GM23338 (cell line): Measurements from ENCODE around the gene TMEM179. TPM values are rescaled to one million over a fixed set of nuclear protein-coding genes. Genes with fewer than 3 reads are reported as not detected.

Experiments used
- ATAC-seq: fragments of 200-7000 bp; cut with Tn5 transposase; 3 replicates; pipeline ENCODE4 v1.9.1; 2020
- DNase-seq: peaks from one replicate; pipeline ENCODE4 v3.0.0-alpha.2; 2015; ENCODE audit warnings: low spot score
- H2AFZ ChIP-seq: fragments of 200-600 bp; sonication (generic); 2 replicates; pipeline ENCODE4 v1.8.0; 2016; ENCODE audit warnings: antibody characterized with exemption, mild to moderate bottlenecking, moderate library complexity
- H3F3A ChIP-seq: fragments of 200-600 bp; sonication (generic); replicated peaks from 2 replicates; pipeline ENCODE4 v1.8.0; 2017; ENCODE audit warnings: antibody characterized with exemption, mixed run types, low read depth
- H3K27ac ChIP-seq: fragments of 200-600 bp; sonication (generic); 2 replicates; pipeline ENCODE4 v1.6.1; 2016; ENCODE audit warnings: low read depth
- H3K27me3 ChIP-seq: fragments of 200-600 bp; sonication (generic); 2 replicates; pipeline ENCODE4 v1.8.0; 2016; ENCODE audit warnings: mild to moderate bottlenecking, mixed run types, moderate library complexity; ENCODE audit not compliant: insufficient read depth
- H3K36me3 ChIP-seq: fragments of 200-600 bp; sonication (generic); 2 replicates; pipeline ENCODE4 v1.8.0; 2016; ENCODE audit warnings: mild to moderate bottlenecking; ENCODE audit not compliant: insufficient read depth
- H3K4me1 ChIP-seq: fragments of 200-600 bp; sonication (generic); 2 replicates; pipeline ENCODE4 v1.8.0; 2016; ENCODE audit warnings: mild to moderate bottlenecking, moderate library complexity; ENCODE audit not compliant: insufficient read depth
- H3K4me2 ChIP-seq: fragments of 200-600 bp; sonication (generic); 2 replicates; pipeline ENCODE4 v1.7.1; 2017; ENCODE audit warnings: mixed run types
- H3K4me3 ChIP-seq: fragments of 200-600 bp; sonication (generic); 2 replicates; pipeline ENCODE4 v1.6.1; 2016; ENCODE audit warnings: mixed run types
- H3K79me2 ChIP-seq: fragments of 200-600 bp; sonication (generic); replicated peaks from 2 replicates; pipeline ENCODE4 v1.8.0; 2017; ENCODE audit warnings: mild to moderate bottlenecking; ENCODE audit not compliant: insufficient read depth
- H3K9me2 ChIP-seq: fragments of 200-600 bp; sonication (generic); 2 replicates; pipeline ENCODE4 v1.8.0; 2017; ENCODE audit not compliant: insufficient read depth
- H4K20me1 ChIP-seq: fragments of 200-600 bp; sonication (generic); replicated peaks from 2 replicates; pipeline ENCODE4 v1.8.0; 2017; ENCODE audit warnings: mild to moderate bottlenecking; ENCODE audit not compliant: insufficient read depth
- H3K27ac Mint-ChIP-seq: 2 replicates; pipeline ENCODE4 v1.8.0; 2020; ENCODE audit warnings: inconsistent platforms, mild to moderate bottlenecking, moderate library complexity, mixed read lengths
- H3K27me3 Mint-ChIP-seq: 3 replicates; pipeline ENCODE4 v1.8.0; 2022; ENCODE audit warnings: low read depth, mild to moderate bottlenecking, moderate library complexity, mixed read lengths, inconsistent platforms; ENCODE audit not compliant: insufficient read depth, poor library complexity
- H3K36me3 Mint-ChIP-seq: 3 replicates; pipeline ENCODE4 v1.8.0; 2021; ENCODE audit warnings: low read depth, mild to moderate bottlenecking, inconsistent platforms, moderate library complexity, mixed read lengths
- H3K4me1 Mint-ChIP-seq: 3 replicates; pipeline ENCODE4 v1.8.0; 2020; ENCODE audit warnings: mild to moderate bottlenecking, inconsistent platforms, mixed read lengths
- H3K4me3 Mint-ChIP-seq: 3 replicates; pipeline ENCODE4 v1.8.0; 2021; ENCODE audit warnings: moderate library complexity, mild to moderate bottlenecking, inconsistent platforms, mixed read lengths
- H3K9me3 Mint-ChIP-seq: 3 replicates; pipeline ENCODE4 v1.8.0; 2020; ENCODE audit warnings: moderate library complexity, mild to moderate bottlenecking, inconsistent platforms, mixed read lengths
- EZH2 ChIP-seq: fragments of 200-600 bp; sonication (generic); IDR thresholded peaks from one replicate; pipeline ENCODE4 v1.8.0; 2017; ENCODE audit warnings: antibody characterized with exemption, mild to moderate bottlenecking, low read depth; ENCODE audit not compliant: unreplicated experiment
- EZH2phosphoT487 ChIP-seq: fragments of 200-600 bp; sonication (generic); IDR thresholded peaks from one replicate; pipeline ENCODE4 v1.8.1; 2018; ENCODE audit warnings: antibody characterized with exemption; ENCODE audit not compliant: unreplicated experiment
- JUNB ChIP-seq: IDR thresholded peaks from one replicate; pipeline ENCODE4 v1.6.1; 2016; ENCODE audit warnings: antibody characterized with exemption; ENCODE audit not compliant: unreplicated experiment
- NANOG ChIP-seq: IDR thresholded peaks from 2 replicates; pipeline ENCODE4 v1.6.1; 2016; ENCODE audit warnings: antibody characterized with exemption, borderline replicate concordance
- ZNF331 ChIP-seq: fragments of 250-450 bp; sonication (Bioruptor Pico); IDR thresholded peaks from 2 replicates; pipeline ENCODE4 v1.5.0; 2020; ENCODE audit warnings: low read depth, mild to moderate bottlenecking, moderate library complexity
- polyA plus RNA-seq: library from polyadenylated mRNA; unstranded; fragments of >200 nt; fragmentation: Nextera tagmentation; extraction: Ambion mirVana; gene quantifications from 2 replicates; pipeline ENCODE4 v1.2.1, GENCODE V29; 2016
- total RNA-seq: library from RNA; depleted of rRNA; stranded (reverse); fragments of >200 nt; shearing (Covaris generic); gene quantifications from 2 replicates; pipeline ENCODE4 v1.2.3, GENCODE V29; 2014
- TF ChIP-seq, protein P1 (sequence below): IDR thresholded peaks from 2 replicates; pipeline ENCODE4 v1.6.1; 2016; ENCODE audit warnings: antibody characterized with exemption
- TF ChIP-seq, protein P2 (sequence below), 2 experiments: fragments of 200-600 bp in 1 of 2; sonication (generic) in 1 of 2; conservative IDR thresholded peaks; 2 replicates each; pipeline versions ENCODE4 v1.5.1 to v1.6.1; 2016 to 2017; ENCODE audit warnings: antibody characterized with exemption in 2 of 2, low read depth in 2 of 2, mild to moderate bottlenecking in 2 of 2, moderate library complexity in 1 of 2
- TF ChIP-seq, protein P3 (sequence below): fragments of 250-450 bp; sonication (Bioruptor Pico); IDR thresholded peaks from 2 replicates; pipeline ENCODE4 v1.5.0; 2020; ENCODE audit warnings: mild to moderate bottlenecking, moderate library complexity
- TF ChIP-seq, protein P4 (sequence below): IDR thresholded peaks from one replicate; pipeline ENCODE4 v1.6.1; 2018; ENCODE audit warnings: antibody characterized with exemption; ENCODE audit not compliant: unreplicated experiment

TMEM179 gene
- total and polyA plus RNA-seq, 2 experiments from 2014 or later, result 1.0 to 4.8 TPM

DNA sequence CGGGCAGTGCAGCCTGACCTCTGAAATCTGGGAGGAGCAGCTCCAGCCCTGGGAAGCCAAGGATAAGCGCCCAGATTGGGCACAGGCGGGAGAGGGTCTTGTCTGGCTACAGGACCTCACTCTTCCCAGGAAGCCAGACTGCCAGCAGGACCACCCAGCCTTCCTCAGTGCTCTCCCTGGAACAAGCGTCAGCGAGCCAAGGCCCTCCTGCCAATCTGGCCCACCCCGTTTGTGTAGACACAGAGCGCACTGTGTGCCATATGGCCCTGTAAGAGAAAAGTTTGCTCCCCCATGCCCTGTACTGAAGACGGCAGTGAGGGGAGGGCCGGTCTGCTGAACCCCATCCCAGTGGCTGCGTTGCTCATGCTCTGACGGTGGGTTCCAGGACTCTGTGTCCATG lies 26.3 kb downstream of the TMEM179 start:
- no peak overlapping the region for H3K4me3 ChIP-seq
- H3K27me3 Mint-ChIP-seq, result peaks cover 3% of the 10 kb centered on the region
- no peaks in the 10 kb centered on the region for H3K27me3 ChIP-seq
- no peak overlapping the region for H3K27ac Mint-ChIP-seq
- no peak for ATAC-seq
- H3K4me1 ChIP-seq, result no peaks in the 10 kb centered on the region
- no peaks in the 10 kb centered on the region for H3K9me2 ChIP-seq
- no peaks in the 10 kb centered on the region for H3F3A ChIP-seq
- H3K4me2 ChIP-seq, result no peak overlapping the region
- H3K9me3 Mint-ChIP-seq, result no peaks in the 10 kb centered on the region
- no peak for TF ChIP-seq ZNF331
- TF ChIP-seq NANOG, result no peak
- TF ChIP-seq, protein P1, sequence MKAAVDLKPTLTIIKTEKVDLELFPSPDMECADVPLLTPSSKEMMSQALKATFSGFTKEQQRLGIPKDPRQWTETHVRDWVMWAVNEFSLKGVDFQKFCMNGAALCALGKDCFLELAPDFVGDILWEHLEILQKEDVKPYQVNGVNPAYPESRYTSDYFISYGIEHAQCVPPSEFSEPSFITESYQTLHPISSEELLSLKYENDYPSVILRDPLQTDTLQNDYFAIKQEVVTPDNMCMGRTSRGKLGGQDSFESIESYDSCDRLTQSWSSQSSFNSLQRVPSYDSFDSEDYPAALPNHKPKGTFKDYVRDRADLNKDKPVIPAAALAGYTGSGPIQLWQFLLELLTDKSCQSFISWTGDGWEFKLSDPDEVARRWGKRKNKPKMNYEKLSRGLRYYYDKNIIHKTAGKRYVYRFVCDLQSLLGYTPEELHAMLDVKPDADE, result no peak
- no peak for TF ChIP-seq EZH2phosphoT487
- no peak for TF ChIP-seq EZH2
- TF ChIP-seq, protein P2, sequence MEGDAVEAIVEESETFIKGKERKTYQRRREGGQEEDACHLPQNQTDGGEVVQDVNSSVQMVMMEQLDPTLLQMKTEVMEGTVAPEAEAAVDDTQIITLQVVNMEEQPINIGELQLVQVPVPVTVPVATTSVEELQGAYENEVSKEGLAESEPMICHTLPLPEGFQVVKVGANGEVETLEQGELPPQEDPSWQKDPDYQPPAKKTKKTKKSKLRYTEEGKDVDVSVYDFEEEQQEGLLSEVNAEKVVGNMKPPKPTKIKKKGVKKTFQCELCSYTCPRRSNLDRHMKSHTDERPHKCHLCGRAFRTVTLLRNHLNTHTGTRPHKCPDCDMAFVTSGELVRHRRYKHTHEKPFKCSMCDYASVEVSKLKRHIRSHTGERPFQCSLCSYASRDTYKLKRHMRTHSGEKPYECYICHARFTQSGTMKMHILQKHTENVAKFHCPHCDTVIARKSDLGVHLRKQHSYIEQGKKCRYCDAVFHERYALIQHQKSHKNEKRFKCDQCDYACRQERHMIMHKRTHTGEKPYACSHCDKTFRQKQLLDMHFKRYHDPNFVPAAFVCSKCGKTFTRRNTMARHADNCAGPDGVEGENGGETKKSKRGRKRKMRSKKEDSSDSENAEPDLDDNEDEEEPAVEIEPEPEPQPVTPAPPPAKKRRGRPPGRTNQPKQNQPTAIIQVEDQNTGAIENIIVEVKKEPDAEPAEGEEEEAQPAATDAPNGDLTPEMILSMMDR (conservative IDR thresholded peaks at IDR 0.05; ENCODE audit: low read depth in 2 of 2), result no peak
- TF ChIP-seq, protein P3, sequence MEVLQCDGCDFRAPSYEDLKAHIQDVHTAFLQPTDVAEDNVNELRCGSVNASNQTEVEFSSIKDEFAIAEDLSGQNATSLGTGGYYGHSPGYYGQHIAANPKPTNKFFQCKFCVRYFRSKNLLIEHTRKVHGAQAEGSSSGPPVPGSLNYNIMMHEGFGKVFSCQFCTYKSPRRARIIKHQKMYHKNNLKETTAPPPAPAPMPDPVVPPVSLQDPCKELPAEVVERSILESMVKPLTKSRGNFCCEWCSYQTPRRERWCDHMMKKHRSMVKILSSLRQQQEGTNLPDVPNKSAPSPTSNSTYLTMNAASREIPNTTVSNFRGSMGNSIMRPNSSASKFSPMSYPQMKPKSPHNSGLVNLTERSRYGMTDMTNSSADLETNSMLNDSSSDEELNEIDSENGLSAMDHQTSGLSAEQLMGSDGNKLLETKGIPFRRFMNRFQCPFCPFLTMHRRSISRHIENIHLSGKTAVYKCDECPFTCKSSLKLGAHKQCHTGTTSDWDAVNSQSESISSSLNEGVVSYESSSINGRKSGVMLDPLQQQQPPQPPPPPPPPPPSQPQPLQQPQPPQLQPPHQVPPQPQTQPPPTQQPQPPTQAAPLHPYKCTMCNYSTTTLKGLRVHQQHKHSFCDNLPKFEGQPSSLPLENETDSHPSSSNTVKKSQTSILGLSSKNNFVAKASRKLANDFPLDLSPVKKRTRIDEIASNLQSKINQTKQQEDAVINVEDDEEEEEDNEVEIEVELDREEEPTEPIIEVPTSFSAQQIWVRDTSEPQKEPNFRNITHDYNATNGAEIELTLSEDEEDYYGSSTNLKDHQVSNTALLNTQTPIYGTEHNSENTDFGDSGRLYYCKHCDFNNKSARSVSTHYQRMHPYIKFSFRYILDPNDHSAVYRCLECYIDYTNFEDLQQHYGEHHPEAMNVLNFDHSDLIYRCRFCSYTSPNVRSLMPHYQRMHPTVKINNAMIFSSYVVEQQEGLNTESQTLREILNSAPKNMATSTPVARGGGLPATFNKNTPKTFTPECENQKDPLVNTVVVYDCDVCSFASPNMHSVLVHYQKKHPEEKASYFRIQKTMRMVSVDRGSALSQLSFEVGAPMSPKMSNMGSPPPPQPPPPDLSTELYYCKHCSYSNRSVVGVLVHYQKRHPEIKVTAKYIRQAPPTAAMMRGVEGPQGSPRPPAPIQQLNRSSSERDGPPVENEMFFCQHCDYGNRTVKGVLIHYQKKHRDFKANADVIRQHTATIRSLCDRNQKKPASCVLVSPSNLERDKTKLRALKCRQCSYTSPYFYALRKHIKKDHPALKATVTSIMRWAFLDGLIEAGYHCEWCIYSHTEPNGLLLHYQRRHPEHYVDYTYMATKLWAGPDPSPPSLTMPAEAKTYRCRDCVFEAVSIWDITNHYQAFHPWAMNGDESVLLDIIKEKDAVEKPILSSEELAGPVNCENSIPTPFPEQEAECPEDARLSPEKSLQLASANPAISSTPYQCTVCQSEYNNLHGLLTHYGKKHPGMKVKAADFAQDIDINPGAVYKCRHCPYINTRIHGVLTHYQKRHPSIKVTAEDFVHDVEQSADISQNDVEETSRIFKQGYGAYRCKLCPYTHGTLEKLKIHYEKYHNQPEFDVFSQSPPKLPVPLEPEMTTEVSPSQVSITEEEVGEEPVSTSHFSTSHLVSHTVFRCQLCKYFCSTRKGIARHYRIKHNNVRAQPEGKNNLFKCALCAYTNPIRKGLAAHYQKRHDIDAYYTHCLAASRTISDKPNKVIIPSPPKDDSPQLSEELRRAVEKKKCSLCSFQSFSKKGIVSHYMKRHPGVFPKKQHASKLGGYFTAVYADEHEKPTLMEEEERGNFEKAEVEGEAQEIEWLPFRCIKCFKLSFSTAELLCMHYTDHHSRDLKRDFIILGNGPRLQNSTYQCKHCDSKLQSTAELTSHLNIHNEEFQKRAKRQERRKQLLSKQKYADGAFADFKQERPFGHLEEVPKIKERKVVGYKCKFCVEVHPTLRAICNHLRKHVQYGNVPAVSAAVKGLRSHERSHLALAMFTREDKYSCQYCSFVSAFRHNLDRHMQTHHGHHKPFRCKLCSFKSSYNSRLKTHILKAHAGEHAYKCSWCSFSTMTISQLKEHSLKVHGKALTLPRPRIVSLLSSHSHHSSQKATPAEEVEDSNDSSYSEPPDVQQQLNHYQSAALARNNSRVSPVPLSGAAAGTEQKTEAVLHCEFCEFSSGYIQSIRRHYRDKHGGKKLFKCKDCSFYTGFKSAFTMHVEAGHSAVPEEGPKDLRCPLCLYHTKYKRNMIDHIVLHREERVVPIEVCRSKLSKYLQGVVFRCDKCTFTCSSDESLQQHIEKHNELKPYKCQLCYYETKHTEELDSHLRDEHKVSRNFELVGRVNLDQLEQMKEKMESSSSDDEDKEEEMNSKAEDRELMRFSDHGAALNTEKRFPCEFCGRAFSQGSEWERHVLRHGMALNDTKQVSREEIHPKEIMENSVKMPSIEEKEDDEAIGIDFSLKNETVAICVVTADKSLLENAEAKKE, result no peak
- no peak for TF ChIP-seq JUNB
- TF ChIP-seq, protein P4, sequence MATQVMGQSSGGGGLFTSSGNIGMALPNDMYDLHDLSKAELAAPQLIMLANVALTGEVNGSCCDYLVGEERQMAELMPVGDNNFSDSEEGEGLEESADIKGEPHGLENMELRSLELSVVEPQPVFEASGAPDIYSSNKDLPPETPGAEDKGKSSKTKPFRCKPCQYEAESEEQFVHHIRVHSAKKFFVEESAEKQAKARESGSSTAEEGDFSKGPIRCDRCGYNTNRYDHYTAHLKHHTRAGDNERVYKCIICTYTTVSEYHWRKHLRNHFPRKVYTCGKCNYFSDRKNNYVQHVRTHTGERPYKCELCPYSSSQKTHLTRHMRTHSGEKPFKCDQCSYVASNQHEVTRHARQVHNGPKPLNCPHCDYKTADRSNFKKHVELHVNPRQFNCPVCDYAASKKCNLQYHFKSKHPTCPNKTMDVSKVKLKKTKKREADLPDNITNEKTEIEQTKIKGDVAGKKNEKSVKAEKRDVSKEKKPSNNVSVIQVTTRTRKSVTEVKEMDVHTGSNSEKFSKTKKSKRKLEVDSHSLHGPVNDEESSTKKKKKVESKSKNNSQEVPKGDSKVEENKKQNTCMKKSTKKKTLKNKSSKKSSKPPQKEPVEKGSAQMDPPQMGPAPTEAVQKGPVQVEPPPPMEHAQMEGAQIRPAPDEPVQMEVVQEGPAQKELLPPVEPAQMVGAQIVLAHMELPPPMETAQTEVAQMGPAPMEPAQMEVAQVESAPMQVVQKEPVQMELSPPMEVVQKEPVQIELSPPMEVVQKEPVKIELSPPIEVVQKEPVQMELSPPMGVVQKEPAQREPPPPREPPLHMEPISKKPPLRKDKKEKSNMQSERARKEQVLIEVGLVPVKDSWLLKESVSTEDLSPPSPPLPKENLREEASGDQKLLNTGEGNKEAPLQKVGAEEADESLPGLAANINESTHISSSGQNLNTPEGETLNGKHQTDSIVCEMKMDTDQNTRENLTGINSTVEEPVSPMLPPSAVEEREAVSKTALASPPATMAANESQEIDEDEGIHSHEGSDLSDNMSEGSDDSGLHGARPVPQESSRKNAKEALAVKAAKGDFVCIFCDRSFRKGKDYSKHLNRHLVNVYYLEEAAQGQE, result no peak
- H3K4me3 Mint-ChIP-seq, result no peak overlapping the region
- DNase-seq, result no peak
- no peaks in the 10 kb centered on the region for H3K36me3 Mint-ChIP-seq
- no peak overlapping the region for H2AFZ ChIP-seq
- H3K27ac ChIP-seq, result no peak overlapping the region
- H3K36me3 ChIP-seq, result no peaks in the 10 kb centered on the region
- H3K79me2 ChIP-seq, result no peaks in the 10 kb centered on the region
- H4K20me1 ChIP-seq, result no peaks in the 10 kb centered on the region
- peaks cover 2% of the 10 kb centered on the region; the same call in 2 of the 3 replicates for H3K4me1 Mint-ChIP-seq
